Upper lobe of right lung (tissue), 1 donor: ENCODE results near the gene EMILIN3. TPM values are rescaled to one million over a fixed set of nuclear protein-coding genes. Genes with fewer than 3 reads are reported as not detected.

ENCODE experiments used
- ATAC-seq: fragments of 200-7000 bp; cut with Tn5 transposase; one replicate; pipeline ENCODE4 v1.9.1; 2020; ENCODE audit warnings: mild to moderate bottlenecking, moderate library complexity
- DNase-seq: peaks from one replicate; pipeline ENCODE4 v3.0.0-alpha.2; 2020
- H3K27ac ChIP-seq: fragments of 200-600 bp; one replicate; pipeline ENCODE4 v1.8.0; 2022
- H3K27me3 ChIP-seq: fragments of 200-600 bp; one replicate; pipeline ENCODE4 v1.8.0; 2022; ENCODE audit warnings: mild to moderate bottlenecking
- H3K36me3 ChIP-seq: fragments of 200-600 bp; one replicate; pipeline ENCODE4 v1.8.0; 2022
- H3K4me1 ChIP-seq: fragments of 200-600 bp; one replicate; pipeline ENCODE4 v1.8.0; 2022
- H3K4me3 ChIP-seq: fragments of 200-600 bp; one replicate; pipeline ENCODE4 v1.8.0; 2022; ENCODE audit warnings: mild to moderate bottlenecking
- H3K9me3 ChIP-seq: fragments of 200-600 bp; one replicate; pipeline ENCODE4 v1.8.0; 2022
- intact Hi-C: fragments of 100-400 bp; cut with DNase I; formaldehyde crosslinking; loops from one replicate; pipeline ENCODE4 v1.11.0; 2022
- total RNA-seq: library from RNA; stranded (reverse); fragmentation: NEBNext Ultra II Directional; extraction: Animal tissue kit (Norgen Biotek cat#: 25700); gene quantifications from one replicate; pipeline ENCODE4 v1.2.1, GENCODE V29; 2021
- TF ChIP-seq, protein P1 (sequence below): fragments of 200-600 bp; IDR thresholded peaks from one replicate; pipeline ENCODE4 v1.8.0; 2022; ENCODE audit warnings: antibody characterized with exemption
- donor health status: DM: no; HTN: yes; CAD: no; lungs with severe emphysema.

Gene EMILIN3
- total RNA-seq, 1 donor from 2014 or later, result not detected

DNA sequence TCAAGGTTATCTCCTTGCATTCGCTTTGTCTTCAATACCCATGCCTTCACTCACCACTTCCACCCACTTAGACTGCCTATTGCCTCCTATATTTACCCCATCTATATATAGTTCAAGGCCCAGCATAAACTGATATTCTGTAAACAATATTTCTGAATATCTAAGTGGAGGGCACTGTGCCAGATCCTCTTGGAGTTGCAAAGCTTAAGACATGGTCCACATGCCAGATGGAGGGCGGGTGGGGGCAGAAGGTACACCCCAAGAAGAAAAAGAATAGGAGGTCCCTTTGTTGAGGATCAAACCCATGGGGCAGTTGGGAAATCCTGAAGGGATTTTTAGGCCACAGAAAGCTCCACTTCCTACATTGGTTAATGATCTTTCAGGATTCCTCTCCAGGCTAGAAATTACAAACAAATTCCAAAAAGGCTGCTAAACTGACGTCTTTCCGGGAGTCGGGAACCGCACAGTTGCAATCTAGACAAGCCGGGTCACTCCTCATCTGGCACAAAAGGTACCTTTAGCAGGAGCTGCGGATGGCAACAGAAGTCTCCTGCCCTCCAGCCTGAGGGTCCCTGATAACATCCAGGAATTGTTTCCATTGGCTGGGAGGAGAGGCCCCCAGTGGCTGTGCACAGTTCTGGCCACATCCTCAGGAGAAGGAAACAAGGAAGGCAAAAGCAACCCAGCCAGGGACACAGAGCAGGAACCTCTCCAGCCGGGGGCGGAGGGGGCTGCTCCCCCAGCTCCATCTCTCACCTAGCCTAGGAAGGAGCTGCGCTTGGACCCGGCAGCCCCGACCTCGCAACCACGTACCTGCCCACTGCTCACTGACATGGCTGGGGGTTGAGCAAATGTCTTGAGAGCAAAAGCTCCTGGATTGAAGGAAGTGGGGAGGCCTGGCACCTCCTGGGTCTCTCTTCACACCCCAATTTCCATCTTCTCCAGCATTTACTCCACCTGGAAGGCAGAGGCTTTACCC is 31.9 kb downstream of the EMILIN3 start:
- ATAC-seq (no peak), DNase-seq (no peak)
- H3K27me3 ChIP-seq, result no peaks in the 10 kb centered on the region
- no peaks in the 10 kb centered on the region for H3K9me3 ChIP-seq
- TF ChIP-seq, protein P1, sequence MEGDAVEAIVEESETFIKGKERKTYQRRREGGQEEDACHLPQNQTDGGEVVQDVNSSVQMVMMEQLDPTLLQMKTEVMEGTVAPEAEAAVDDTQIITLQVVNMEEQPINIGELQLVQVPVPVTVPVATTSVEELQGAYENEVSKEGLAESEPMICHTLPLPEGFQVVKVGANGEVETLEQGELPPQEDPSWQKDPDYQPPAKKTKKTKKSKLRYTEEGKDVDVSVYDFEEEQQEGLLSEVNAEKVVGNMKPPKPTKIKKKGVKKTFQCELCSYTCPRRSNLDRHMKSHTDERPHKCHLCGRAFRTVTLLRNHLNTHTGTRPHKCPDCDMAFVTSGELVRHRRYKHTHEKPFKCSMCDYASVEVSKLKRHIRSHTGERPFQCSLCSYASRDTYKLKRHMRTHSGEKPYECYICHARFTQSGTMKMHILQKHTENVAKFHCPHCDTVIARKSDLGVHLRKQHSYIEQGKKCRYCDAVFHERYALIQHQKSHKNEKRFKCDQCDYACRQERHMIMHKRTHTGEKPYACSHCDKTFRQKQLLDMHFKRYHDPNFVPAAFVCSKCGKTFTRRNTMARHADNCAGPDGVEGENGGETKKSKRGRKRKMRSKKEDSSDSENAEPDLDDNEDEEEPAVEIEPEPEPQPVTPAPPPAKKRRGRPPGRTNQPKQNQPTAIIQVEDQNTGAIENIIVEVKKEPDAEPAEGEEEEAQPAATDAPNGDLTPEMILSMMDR, result no peak
- no peaks in the 10 kb centered on the region for H3K36me3 ChIP-seq
- intact Hi-C loops, result loop anchor here (5.0 to 10.0 kb wide), 3 partner anchors 90 to 200 kb away; partner anchors contain the start of gene PLCG1
- peak overlapping the region; percentile 37 for H3K27ac ChIP-seq
- peaks cover 16% of the 10 kb centered on the region for H3K4me1 ChIP-seq
- no peak overlapping the region for H3K4me3 ChIP-seq

DNA sequence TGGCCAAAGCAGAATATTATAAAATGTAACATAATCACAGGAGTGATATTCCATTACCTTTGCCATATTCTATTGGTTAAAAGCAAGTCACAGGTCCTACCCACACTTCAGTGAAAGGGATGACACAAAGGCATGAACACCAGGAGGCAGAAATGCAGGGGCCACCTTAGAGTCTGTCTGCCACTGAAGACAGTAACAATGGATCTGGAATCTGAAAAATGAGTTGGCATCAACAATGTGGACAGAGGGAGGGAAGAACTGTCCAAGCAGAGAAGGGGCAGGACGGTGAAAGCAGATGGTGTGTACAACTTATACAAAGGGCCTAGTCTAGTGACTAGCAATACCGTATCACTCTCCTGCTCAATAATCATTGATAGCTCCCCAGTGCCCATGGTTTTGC is 32.6 kb downstream of the EMILIN3 start:
- Histone ChIP-seq H3K4me3 (no peak overlapping the region), H3K27me3 (no peaks in the 10 kb centered on the region), H3K27ac (peak overlapping the region; percentile 37), H3K4me1 (peaks cover 17% of the 10 kb centered on the region), H3K9me3 (no peaks in the 10 kb centered on the region), H3K36me3 (no peaks in the 10 kb centered on the region)
- intact Hi-C loops, result loop anchor here (10.0 kb wide), 2 partner anchors 89 to 199 kb away; partner anchors contain the start of gene PLCG1
- DNase-seq (no peak), ATAC-seq (no peak)
- TF ChIP-seq, protein P1, result no peak

DNA sequence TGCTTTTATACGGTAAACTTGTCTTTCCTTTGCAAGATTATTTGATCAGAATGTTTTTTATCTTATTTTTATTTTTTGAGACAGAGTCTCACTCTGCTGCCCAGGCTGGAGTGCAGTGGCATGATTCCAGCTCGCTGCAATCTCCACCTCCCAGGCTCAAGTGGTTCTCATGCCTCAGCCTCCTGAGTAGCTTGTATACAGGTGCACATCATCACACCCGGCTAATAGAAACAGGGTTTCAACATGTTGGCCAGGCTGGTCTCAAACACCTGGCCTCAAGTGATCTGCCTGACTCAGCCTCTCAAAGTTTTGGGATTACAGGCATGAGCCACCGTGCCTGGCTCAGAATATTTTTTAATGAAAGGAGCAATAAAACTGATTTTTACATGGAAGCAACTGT is 34.9 kb downstream of the EMILIN3 start:
- H3K4me3 ChIP-seq, result no peak overlapping the region
- H3K4me1 ChIP-seq, result peaks cover 23% of the 10 kb centered on the region
- ATAC-seq, result peak; percentile 38
- TF ChIP-seq, protein P1, result no peak
- intact Hi-C loops, result loop anchor here (10.0 kb wide), 2 partner anchors 87 to 197 kb away; partner anchors contain the start of gene PLCG1
- H3K27me3 ChIP-seq, result no peaks in the 10 kb centered on the region
- no peaks in the 10 kb centered on the region for H3K9me3 ChIP-seq
- H3K27ac ChIP-seq, result no peak overlapping the region
- H3K36me3 ChIP-seq, result no peaks in the 10 kb centered on the region
- DNase-seq, result no peak

DNA sequence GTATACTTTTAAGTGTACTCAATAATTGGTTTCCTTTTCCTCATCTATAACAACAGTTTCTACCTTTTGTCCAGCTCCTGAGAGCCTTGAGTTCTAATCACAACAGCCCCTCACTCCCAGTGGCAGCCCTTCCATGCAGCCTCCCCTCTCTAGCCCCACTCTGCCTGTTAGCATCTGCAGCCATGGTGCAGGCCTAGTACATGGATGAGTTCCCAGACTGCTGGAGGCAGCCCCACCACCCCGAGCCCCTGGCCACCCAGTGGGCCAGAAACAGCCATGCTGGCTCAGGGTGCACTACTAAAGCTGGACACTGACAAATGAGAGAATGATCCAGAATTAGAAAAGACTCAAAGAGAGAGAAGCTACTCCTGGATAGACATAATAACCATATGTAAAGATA is 35.7 kb downstream of the EMILIN3 start:
- Histone ChIP-seq H3K9me3 (no peaks in the 10 kb centered on the region), H3K36me3 (no peaks in the 10 kb centered on the region), H3K27me3 (no peaks in the 10 kb centered on the region), H3K4me3 (no peak overlapping the region), H3K27ac (no peak overlapping the region), H3K4me1 (peaks cover 23% of the 10 kb centered on the region)
- intact Hi-C loops, result loop anchor here (10.0 kb wide), 2 partner anchors 86 to 196 kb away; partner anchors contain the start of gene PLCG1
- TF ChIP-seq, protein P1, result no peak
- ATAC-seq, result no peak
- DNase-seq, result no peak

DNA sequence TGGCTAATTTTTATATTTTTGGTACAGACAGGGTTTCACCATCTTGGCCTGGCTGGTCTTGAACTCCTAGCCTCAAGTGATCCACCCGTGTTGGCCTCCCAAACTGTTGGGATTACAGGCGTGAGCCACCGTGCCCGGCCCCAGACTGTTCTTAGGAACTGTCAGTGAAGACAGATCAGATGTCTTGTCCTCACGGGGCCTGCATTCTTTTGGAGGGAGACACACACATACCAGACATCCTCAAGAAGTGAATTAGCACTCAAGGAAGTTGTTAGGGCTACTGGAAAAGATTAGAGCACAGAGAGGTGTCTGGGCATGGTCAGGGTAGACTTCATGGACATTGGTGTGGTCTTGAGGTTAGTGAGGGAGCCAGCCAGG is 36.3 kb downstream of the EMILIN3 start:
- TF ChIP-seq, protein P1, result no peak
- H3K9me3 ChIP-seq, result no peaks in the 10 kb centered on the region
- H3K27ac ChIP-seq, result peak overlapping the region; percentile 78
- no peaks in the 10 kb centered on the region for H3K27me3 ChIP-seq
- no peak for ATAC-seq
- peaks cover 23% of the 10 kb centered on the region for H3K4me1 ChIP-seq
- intact Hi-C loops, result loop anchor here (10.0 kb wide), 2 partner anchors 86 to 196 kb away; partner anchors contain the start of gene PLCG1
- no peak for DNase-seq
- H3K36me3 ChIP-seq, result no peaks in the 10 kb centered on the region
- H3K4me3 ChIP-seq, result no peak overlapping the region
